Measurements from ENCODE around the gene MICU1.
"Not testable (repeated sequence)": the region's sequence is repeated elsewhere in the genome, so short reads cannot be mapped to it uniquely, and the experiment has no call there.

MICU1 gene

GRCh38 chr10:72375585-72375984 is 250.3 kb downstream of the MICU1 start:
- peak; percentile 22 for DNase-seq

DNA sequence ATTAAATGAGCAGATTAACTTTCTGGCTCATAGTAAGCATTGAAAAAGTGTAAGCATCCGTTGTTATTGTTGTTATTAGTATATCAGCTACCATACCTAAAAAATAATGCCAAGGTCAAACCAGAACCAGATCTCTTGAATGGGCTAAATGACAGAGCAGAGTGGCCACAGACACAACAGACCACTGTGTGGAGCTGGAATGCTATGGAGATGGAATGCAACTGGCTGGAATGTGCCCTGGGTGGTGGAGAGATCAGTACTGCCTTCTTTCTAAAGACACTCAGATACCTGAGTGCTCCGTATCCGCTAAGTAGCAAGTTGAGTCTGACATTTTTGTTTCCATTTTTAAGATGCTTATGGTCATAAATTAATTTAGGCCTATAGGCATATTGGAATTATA is 250.7 kb downstream of the MICU1 start:
- no peak for DNase-seq

GRCh38 chr10:72370201-72370722 is 255.6 kb downstream of the MICU1 start:
- peak; percentile 83 for DNase-seq

DNA sequence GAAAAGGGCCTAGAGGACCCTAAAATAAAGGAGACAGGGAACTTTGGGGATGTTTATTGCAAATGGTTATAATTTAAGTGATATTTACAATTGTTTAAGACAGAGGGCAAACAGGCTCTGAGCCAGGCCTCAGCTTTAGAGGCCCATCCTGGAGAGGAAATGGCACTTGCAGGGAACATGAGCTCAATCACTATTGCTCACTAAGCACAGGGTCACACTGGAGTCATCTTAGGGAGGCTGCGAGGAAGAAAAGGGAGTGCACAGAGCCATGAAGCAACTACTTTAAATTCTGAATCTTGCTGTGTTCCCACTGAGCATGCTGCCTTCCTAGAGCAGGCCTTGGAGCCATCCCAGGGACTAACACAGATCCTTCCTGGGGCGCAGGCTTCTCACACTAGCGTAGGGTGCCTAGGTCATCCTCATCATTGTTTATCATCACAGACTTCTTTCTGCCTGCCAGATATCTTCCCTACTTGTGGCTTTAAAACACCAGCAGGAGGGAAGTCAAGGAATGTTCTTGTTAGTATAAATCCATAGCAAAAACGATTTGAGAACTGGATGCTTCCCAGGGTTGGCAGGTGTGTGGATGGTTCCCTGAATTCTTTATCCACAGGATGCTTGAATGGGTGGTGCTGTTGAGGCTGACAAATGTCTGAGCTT is 258.4 kb downstream of the MICU1 start:
- DNase-seq, result no peak

- DNase-seq, result peak; percentile 59
Measured at GRCh38 chr10:72365106-72365895, 260.6 kb downstream of the MICU1 start.

- DNase-seq, result peak; percentile 94
Measured at GRCh38 chr10:72364239-72364777, 261.6 kb downstream of the MICU1 start.

DNA sequence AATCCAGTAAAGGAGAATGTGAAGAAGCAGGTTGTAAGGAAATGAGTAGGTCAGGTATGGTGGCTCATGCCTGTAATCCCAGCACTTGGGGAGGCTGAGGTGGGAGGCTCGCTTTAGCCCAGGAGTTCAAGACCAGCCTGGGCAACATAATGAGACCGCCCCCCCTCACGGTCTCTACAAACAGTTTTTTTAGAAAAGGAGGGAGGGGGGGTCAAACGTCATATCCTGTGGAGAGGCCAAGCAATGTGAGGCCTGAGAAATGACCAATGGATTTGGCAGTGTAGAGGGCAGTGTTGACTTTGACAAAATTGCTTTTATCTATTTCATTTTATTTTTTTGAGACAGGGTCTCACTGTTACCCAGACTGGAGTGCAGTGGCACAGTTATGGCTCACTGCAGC is 268.9 kb downstream of the MICU1 start:
- DNase-seq, result no peak

GRCh38 chr10:72356115-72356514 is 269.8 kb downstream of the MICU1 start:
- no peak for DNase-seq

DNA sequence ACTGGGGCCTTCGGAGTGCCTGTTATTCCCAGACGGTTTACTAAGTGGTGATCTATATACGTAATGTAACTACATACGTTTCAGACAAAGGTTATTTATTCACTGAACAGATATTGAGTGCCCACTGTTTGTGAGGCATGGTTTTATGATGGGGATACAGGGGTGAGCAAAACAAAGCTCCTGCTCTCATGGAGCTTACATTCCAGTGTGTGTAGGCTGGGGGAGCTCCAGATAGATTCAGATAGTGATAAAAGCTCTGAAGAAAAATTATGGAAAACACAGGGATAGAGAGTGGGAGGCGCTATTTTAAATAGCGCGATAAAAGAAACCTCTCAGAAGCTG is 270.7 kb downstream of the MICU1 start:
- DNase-seq, result no peak

GRCh38 chr10:72354356-72355213 is 271.3 kb downstream of the MICU1 start, which contains the start of gene DNAJB12:
TSS of gene DNAJB12 (minus strand) at chr10:72354919. CDS start at chr10:72354897, 22 bp downstream.
- DNase-seq, result peak; percentile 97

DNA sequence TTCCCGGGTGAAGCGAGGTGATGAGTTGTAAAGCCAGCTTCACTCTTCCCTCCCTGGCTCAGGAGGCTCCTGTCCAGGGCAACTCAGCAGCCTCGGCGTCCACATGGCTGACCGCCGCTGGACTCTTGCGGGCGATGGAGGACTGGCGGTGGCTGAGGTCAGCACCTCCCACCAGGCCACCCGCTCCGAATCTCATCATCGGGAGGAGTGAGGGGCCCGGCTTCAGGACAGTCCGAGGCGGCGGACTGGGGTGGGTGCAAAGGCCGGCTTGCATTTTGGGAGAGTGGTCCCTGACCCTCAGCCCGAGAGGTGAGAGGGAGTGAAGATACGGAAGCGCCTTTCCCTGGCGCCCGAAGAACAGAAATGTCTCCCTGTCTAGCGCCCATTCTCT is 271.9 kb downstream of the MICU1 start:
- no peak for DNase-seq

GRCh38 chr10:72353028-72353964 is 272.6 kb downstream of the MICU1 start:
- peak; percentile 43 for DNase-seq

- no peak for DNase-seq
Measured at GRCh38 chr10:72351479-72351878, 274.4 kb downstream of the MICU1 start.

DNA sequence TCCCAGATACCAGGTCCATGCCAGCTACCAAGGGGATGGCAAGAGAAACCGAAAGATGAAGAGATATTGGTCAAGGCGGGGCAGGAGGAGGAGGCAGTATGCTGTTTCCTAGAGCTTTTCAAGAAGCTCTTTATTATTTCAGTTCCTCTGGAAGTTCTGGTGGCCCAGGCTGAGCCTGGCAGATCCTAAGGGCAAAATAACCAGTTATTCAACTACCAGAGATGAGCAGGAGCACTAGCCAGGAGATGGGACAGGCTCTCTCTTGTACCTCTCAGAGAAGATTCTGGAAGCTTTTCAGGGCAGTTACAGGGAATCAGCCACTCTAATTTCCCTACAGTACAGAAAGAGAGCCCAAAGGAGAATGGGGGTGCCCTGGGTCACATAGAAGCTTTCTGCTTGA is 276.4 kb downstream of the MICU1 start:
- DNase-seq, result no peak

DNA sequence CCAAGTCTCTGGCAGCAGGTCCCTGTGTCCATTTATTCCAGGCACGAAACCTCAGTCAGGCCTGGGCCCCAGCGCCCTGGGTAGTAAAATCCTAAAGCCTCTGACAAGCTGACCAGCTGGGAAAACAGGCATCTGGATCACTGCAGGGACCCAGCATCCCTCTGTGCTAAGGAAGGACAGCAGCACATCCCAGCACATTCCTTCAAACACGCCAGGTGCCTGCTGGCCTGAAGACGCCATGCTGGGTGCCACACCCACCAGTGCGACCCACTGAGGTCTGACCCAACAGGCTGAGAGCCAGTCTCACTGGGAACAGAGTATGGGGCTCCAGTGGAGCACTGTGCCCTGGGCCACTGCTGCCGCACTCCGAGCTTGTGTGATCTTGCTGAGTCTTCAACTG is 277.6 kb downstream of the MICU1 start:
- DNase-seq, result no peak

DNA sequence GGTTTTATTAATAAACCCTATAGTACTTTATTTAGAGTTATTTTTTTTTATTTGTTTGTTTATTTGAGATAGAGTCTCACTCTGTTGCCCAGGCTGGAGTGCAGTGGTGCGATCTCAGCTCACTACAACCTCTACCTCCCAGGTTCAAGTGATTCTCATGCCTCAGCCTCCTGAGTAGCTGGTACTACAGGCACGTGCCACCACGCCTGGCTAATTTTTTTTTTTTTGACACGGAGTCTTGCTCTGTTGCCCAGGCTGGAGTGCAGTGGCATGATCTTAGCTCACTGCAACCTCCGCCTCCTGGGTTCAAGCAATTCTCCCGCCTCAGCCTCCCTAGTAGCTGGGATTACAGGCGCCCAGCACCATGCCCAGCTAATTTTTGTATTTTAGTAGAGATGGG is 279.8 kb downstream of the MICU1 start:
- not testable (repeated sequence) for DNase-seq

- no peak for DNase-seq
Measured at GRCh38 chr10:72344932-72345331, 280.9 kb downstream of the MICU1 start.

DNA sequence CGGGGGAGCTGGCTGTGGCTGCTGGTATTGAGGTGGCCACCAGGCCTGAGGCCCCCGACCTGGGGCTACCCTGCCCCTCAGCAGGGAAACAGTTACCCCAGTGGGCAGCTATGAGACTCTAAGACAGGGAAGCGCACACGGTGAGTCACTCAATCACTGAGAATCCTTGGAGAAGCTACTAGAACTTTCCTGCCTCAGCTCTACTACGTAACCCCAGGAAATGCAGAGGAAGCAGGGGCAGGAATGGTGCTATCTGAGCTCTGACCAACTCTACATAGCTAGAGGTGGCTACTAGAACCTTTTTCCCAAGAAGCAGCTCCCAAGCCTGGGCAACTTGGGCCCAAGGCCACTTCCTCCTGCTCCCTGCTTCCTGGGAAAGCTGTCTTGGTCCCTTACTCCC is 283.0 kb downstream of the MICU1 start:
- no peak for DNase-seq

GRCh38 chr10:72340510-72341261 is 285.2 kb downstream of the MICU1 start:
- peak; percentile 76 for DNase-seq

GRCh38 chr10:72338180-72338579 is 287.7 kb downstream of the MICU1 start:
- no peak for DNase-seq

GRCh38 chr10:72337722-72338121 is 288.2 kb downstream of the MICU1 start:
- no peak for DNase-seq

All from hematopoietic multipotent progenitor cell treated with erythropoietin and hydrocortisone succinate and interleukin-3 and kit ligand, for 8 days (in vitro differentiated cells).